NCI-H748 (cell line): Measurements from ENCODE around the gene TTLL1.
"Not testable (repeated sequence)": the region's sequence is repeated elsewhere in the genome, so short reads cannot be mapped to it uniquely, and the experiment has no call there.

Experiments used
- DNase-seq: peaks from one replicate; lab custom pipeline; 2025; ENCODE audit not compliant: unreplicated experiment; lab: John Stamatoyannopoulos, UW

The TTLL1 gene

DNA sequence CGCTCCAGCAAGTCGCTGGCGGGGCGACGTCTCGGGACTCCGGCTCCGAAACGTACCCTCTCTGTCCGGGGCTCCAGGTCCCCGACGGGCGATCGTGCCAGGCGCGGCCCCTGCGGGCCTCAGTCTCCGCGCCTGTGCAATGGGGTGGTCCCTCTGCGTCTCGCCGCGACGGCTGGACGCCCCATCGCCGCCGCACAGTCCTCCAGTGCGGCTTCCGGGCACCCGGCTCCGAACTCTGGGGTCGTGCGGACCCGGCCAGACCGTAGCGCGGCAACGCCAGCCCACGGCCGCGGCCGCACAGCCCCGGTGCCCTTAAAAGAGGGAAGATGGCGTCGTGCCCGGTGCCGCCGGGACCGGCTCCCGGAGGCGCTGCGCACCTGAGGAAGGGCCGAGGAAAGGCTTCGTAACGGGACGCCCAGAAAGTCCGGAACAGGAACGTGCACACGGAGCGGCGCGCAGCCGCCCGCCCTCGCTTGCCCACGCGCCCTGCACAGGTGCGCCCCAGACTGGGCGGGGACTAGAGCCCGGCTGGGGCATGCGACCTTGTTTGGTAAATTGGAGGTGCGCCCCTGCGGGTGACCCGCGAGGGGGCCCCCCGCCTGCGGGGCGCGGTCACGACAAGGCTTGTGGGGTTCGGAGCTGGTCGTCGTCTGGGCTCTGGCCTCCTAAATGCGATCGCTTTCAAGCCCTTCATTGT is 21.9 kb upstream of the TTLL1 start:
- peak; percentile 48 for DNase-seq

DNA sequence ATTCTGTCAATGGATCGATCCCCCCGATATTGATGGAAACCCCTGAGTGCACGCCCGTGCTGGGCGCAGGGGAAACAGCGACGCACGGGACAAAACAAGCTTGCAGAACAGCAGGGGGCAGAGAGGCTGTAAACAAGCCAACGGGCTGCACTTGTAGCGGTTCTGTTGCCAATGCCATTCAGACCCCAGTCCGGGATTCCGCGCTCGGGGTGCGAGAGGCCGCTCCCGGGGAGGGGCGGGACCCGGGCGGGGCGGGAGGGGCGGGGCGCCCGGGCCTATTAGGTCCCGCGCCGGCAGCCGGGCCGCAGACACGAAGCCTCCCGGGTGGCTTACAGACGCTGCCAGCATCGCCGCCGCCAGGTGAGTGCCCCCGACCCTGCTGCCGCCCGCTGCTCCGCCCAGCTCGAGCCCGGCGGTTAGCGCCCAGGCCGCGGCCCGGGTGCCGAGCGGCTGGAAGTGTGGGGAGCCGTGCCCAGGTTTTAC is 21.3 kb upstream of the TTLL1 start, which contains the start of gene BIK:
Gene BIK, plus strand, starts transcription at position 307 of the 483 bp plus-strand sequence. CDS start 13,273 bp downstream, outside the sequence.
- peak; percentile 66 for DNase-seq

DNA sequence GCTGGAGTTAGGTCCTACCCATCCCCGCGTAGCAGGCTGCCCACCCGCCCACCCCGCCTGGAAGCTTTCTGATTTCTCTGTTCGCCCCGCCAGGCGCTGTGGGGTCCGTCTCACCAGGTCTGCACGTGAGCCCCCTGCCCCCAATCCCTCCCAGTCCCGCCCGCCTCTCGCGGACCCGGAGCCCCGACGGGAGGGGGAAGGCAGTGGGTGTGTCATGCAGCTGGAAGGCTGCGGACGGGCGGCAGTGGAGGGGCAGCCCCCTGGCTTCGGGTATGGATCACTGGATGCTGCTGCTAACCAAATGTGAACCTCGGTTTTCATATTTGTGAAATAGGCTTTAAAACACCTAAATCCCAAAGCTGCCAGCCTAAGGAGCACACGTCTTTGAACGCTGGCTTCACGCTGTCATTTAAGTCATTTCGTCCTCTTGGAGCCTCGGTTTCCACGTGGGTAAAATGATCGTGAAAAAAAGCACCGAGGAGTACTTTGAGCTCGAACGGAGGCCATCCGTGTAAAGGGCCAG is 20.8 kb upstream of the TTLL1 start:
- peak; percentile 41 for DNase-seq

DNA sequence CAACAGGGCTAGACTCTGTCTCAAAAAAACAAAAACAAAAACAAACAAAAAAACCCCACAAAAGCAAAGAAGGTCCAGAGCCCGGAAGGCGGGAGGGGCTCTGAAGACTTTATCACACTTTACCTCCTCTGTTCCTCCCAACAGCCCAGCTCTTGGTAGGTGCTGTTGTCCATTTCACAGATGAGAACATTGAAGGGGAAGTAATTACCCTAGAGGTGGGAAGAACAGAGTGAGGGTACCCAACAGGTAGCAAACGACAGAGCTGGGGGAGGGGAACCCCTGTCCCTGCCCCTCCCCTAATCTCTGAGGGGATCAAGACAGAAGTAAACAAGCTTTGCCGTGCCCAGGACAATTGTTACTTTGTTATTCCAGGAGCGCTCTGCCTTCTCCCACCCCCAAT is 20.3 kb upstream of the TTLL1 start:
- DNase-seq, result no peak

DNA sequence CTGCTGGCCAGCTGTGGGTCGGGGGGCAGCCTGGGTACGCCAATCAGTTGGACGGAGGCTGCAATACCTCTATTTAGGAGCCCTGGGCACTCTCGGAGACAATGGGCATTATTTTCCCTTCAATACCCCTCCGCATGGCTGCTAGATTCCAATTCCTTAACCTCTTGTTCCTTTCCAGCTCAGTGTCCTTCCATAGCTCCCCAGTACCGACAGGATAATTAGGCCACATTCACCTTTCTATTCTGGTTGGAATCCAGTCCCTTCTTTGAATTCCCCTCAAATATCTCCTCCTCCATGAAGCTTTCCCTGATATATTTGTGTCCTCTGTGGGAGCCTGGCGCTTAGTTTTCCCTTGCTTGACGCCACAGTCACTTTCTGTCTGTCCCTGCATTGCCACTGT is 17.1 kb upstream of the TTLL1 start:
- no peak for DNase-seq

DNA sequence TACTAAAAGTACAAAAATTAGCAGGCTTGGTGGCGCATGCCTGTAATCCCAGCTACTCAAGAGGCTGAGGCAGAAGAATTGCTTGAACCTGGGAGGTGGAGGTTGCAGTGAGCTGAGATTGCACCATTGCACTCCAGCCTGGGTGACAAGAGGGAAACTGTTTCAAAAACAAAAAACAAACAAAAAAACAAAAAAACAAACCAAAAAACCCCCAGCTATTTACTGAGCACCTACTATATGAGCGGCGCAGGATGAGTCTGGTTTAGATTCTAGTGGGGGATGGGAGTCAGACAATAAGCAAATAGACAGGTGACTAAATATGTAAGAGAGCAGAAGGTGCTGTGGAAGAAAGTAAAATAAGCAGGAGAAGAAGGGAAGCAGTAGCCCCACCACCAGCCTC is 15.8 kb upstream of the TTLL1 start:
- not testable (repeated sequence) for DNase-seq

DNA sequence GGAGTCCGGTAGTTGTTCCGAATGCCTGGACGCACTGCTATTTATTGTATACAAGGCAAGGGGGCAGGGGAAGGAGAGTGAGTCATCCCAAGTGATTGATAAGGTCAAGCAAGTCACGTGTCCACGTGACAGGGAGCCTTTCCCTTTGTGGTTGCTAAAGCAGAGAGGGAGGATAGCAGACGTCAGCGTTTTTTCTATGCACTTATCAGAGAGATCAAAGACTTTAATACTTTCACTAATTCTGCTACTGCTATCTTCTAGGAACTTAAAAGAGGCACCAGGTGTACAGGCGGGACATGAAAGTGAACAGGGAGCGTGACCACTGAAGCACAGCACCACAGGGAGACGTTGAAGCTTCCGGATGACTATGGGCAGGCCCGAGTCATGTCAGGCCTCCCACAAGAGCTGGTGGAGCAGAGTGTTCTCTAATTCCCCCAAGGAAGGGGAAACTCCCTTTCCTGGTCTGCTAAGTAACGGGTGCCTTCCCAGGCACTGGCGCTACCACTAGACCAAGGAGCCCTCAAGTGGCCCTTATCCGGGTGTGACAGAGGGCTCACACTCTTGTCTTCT is 14.9 kb upstream of the TTLL1 start:
- DNase-seq, result not testable (repeated sequence)

DNA sequence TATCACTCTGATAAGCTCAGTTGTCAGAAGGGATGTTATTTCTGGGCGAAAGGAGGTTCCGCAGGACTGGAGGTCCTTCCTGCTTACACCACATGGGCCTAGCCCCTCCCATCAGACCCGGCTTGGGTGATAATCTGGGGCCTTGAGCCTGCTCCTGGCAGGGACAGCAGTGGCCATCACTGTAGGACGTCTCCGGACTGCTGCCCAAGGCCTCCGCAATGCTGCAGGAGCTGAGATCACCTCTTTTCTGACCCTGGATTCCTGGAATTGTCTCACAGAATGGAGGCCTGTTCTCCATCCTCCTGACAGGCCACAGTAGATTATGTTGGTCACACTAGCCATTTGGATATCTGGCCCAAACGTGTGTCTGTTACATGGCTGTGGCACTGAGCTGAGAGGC is 12.1 kb upstream of the TTLL1 start:
- no peak for DNase-seq

DNA sequence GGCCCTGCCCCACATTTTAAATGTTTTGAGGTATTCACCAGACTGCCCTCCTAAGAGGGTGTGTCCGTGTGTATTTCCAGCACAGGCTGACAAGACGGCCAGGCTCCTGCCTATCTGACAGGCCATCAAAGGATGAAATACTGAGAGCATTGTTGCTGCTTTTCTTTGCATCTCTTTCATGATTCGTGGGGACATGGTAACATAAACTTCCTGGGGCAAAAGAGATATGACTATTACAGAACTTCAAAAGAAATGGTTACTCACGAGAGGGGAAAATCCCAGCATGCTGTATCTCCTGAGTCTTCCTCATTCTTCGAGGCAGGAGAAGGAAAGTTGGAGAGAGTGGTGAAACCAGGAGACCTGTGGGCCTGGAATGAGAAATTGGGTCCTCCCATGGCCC is 11.0 kb upstream of the TTLL1 start:
- DNase-seq, result no peak

DNA sequence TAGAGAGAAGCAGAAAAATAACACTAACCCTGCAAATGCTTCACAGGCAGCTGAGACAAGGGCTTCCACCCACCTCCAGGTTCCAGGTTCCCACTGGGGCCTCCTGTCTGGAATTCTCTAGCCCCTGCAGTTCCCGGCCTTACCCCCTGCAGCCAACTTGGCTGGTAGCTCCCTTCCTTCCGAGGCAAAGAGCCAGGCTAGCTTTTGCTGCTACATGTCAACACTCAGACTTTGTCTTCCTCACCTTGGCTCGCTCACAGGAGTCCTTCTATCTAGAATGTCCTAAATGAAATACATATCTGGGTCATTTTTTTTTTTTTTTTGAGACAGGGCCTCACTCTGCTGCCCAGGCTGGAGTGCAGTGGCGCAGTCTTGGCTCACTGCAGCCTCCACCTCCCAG is 9.9 kb upstream of the TTLL1 start:
- DNase-seq, result no peak

DNA sequence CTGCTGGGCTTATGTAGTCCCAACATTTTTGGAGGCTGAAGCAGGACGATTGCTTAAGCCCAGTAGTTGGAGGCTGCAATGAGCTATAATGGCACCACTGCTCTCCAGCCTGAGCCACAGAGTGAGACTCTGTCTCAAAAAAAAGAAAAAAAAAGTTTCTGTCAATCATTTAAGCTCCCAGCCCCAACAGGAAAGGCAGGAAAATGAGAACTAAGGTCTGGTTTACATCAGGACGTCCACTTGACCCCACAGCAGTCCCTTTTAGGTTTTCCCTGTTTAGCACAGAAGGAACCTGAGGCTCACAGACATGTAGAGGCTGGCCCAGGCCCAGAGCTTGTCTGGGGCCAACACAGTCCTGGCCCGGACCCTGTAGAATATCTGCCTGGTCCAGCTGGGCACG is 9.2 kb upstream of the TTLL1 start:
- DNase-seq, result no peak

DNA sequence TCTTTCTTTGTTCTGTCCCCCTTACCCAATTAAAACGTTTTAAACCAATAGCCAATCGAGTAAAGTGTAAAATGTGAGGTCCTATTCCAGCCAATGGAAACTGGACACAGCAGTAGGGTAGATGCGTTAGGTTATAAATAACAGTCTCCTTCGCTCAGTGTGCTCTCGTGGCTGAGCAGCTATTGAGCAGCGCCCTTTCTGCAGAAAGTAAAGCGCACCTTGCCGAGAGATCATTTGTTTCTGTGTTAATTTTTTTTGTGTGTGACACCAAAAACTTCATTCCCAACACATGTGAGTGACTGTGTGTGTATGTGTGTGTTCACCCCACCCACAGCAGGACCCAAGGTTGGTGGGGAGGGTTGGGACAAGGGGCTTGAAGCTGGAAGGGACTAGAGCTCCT is 7.2 kb upstream of the TTLL1 start:
- DNase-seq, result no peak

DNA sequence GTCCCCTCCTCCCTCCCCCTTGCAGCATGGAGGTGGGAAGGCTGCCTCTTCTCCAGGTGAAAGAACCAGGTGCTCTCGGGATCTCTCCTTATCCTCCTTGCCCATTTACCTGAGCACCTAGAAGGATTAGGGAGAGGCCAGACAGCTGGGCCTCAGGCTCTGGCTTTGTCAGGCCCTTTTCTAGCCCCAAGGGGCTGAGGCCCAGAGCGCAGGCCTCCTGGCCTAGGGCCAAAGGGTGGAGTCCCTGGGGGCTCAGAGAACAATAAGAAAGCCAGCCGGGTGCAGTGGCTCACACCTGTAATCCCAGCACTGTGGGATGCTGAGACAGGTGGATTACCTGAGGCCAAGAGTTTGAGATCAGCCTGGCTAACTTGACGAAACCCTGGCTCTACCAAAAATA is 5.4 kb upstream of the TTLL1 start:
- no peak for DNase-seq

DNA sequence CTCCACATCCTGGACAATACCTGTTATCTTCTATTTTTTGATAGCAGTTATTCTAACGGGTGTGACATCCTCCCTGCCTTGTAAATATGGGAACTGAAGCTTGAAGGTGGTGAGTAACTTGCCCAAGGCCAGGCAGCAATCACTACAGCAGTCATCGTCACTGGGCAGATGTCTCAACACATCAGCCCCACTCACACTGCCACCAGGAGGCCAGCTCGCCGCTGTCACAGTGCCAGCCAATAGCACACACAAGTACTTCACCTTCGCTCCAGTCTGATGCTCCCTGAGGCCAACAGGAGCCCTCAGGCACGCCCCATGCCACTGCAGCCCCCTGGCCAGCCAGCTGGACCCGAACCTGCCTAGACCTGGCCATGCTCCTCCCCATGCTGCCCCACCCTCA is 4.9 kb upstream of the TTLL1 start:
- peak; percentile 31 for DNase-seq

DNA sequence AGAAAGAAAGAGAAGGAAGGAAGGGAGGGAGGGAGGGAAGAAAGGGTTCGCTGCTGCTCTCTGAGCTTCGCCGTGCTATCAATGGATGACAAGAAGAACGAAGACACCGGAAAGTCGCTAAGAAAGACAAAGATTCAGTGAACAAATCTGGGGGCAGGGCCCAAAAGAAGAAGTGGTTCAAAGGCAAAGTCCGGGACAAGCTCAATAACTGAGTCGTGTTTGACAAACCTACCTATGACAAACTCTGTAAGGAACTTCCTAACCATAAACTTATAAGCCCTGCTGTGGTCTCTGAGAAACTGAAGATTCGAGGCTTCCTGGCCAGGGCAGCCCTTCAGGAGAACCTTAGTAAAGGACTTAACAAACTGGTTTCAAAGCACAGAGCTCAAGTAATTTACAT is 2.9 kb upstream of the TTLL1 start:
- DNase-seq, result no peak

DNA sequence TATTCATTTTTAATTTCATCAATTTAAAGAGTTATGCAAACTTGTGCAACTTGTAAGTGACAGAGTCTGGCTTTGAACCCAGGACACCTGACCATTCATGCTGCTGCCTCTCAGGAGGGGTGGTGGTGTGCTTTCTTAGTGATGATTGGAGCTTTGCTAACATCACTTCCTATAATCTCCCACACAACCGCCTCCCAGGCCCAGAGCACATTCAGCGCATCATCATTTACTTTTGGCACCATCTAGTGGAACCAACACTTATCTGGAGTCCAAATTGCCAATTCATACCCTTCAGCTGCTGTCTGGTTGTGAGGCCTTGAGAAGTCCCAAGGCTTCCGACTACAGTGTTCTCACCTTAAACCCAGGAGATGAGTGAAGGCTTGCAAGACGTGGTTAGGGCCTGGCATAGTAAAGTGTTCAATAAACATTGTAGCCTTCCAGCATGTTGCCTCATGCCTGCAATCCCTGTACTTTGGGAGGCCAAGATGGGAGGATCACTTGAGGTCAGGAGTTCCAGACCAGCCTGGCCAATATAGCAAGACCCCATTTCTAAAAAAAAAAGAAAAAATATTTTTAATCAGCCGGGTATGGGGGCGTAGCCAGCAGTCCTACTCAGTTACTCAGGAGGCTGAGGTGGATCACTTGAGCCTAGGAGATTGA is 1.1 kb upstream of the TTLL1 start:
- peak; percentile 71 for DNase-seq

DNA sequence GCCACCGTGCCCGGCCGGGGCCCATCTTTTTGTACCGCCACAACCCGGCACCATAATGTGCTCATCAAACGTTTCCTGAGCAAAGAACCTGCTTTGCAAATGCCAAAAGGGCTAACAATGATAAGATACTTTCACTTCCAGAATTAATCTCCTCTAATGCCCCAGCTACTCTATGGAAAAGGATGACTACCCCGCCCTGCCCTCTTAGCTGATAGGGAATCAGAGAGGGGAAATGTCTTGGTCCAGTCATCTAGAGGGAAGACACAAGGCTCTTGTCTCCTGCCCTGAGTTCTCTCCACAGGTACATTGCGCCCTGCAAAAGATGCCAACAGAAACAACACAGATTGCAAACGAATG is 586 bp downstream of the TTLL1 start:
- peak; percentile 67 for DNase-seq

DNA sequence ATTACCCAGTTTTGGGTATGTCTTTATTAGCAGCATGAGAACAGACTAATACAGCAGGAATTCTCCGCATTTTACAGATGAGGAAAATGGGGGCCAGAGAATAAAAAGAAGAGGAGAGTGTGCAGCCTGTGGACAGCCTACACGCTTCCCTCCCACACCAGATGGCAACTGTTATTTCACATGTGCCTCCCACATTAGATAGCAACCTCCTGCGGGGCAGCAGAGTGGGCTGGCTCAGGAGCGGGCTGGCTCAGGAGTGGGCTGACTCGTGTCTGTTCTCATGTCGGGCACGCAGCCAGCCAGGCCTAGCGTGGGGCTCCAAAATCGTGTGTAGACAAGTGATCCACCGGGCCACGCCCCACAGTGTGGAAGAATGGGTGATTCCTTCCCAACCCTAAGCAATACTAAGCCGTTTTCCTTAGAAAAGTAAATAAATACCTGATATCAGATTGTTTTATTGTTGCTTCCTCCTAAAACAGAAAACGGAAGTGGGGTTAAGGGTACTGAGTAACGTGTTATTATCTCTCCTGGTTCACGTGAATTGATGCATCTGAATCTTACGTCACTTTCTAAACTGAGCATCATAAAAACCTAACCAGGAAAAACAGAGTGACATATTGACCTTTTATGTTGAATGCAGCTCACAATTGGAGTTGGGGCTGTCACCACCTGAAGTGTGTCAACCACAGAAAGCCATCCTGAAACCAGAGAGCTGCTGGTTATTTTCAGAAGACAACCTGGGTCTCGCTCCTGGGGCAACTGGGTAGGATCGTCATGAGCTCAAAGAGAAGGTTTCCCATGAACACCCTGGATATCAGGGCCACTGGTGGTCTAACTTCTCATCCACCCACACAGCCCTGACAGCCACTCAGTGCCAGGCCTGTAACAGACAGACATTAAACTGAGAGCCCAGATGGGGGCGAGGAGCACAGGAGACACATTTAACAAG is 3.3 kb downstream of the TTLL1 start:
- DNase-seq, result peak; percentile 21

DNA sequence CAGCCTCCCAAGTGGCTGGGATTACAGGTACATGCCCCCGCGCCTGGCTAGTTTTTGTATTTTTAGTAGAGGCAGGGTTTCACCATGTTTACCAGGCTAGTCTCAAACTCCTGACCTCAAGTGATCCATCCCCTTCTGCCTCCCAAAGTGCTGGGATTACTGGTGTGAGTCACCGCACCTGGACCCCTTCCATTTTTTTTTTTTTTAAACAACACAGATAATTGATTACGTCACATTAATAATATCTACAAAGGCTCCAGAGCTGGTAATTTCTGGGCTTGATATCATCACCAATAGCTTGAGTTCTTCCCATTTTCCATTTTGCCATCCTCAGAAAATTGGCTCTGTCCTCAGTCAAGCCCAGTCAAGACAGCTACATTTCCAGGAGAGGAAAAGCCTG is 7.2 kb downstream of the TTLL1 start:
- DNase-seq, result no peak

DNA sequence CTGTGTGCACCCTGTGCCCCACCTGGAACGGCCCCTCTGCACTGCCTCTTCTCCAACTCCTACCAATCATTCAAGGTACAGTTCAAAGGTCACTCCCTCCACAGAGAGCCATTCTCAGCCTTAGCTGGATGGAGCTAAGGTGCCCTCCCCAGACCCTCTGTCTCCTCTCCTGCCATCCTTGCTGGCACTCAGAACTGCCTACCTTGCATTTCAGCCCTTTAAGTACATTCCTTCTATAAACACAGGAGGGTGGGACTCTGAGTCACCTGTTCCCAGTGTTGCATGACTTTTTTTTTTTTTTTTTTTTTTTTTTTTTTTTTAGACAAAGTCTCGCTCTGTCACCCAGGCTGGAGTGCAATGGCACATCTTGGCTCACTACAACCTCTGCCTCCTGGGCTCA is 8.6 kb downstream of the TTLL1 start:
- DNase-seq, result no peak

DNA sequence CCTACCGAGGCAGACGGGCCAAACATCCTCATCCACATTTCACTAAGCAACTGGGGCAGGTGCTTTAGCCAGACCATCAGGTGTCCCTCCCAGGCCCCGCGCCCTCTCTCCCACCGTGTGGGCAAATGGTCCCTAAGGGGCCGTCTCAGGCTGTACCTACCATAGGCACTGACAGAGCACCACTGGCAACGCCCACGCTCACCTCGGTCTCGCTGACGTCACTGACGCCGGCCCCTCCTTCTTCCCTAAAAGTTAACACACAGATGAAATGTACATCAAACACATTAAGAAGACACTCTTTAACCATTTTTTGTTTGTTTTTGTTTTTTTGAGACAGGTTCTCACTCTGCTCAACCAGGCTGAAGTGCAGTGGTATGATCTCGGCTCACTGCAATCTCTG is 9.4 kb downstream of the TTLL1 start:
- DNase-seq, result no peak
